ENCODE data around the gene MMP21. TPM values are rescaled to one million over a fixed set of nuclear protein-coding genes. Genes with fewer than 3 reads are reported as not detected.
A peak's percentile ranks its signal among the peaks of the same experiment; 100 is the strongest.

Gene MMP21
- total and polyA plus RNA-seq, 10 of the 15 experiments (the other 5 are each of a cell fraction or from before 2014, with no cell fraction given), result 0.08 to 0.24 TPM; not detected in 8

- SMC1A ChIA-PET (ENCODE audit: uncharacterized antibody, unreplicated experiment), result interaction anchor here (0.6 to 3.2 kb wide), 4 partner anchors 38 to 186 kb away, joined by 3 to 15 read pairs (median 3); partner anchors contain the start of genes BCCIP and UROS
- H3K79me2 ChIP-seq (ENCODE audit: control insufficient read depth, insufficient read depth, low read length), result no peaks in the 10 kb centered on the region
- RAD21 ChIA-PET (ENCODE audit: unreplicated experiment), result interaction anchor here (3.0 kb wide), 1 partner anchor 37 kb away, joined by 10 read pairs; no protein-coding TSS in a partner anchor
- ATAC-seq (no peak; the same call in 2 of the 3 replicates), FAIRE-seq (no peak), DNase-seq (ENCODE audit: low read depth, low spot score) (no peak)
- POLR2A ChIA-PET, result no interaction called here
- 0 out of 2 replicates have a peak overlapping the region, but pooled peaks have one; percentile 13 for H3K9ac ChIP-seq (ENCODE audit: control insufficient read depth, insufficient read depth, low read length)
- TF ChIP-seq IKZF2 (IDR thresholded peaks at IDR 0.05), result no peak
- no peaks in the 10 kb centered on the region for H3K9me3 ChIP-seq (replicated peaks; ENCODE audit: control insufficient read depth, insufficient read depth, low read length)
- CTCF ChIA-PET, result interaction anchor here (1.2 to 1.8 kb wide), 3 partner anchors 12 to 84 kb away, joined by 3 to 5 read pairs (median 3); no protein-coding TSS in a partner anchor
- H4K20me1 ChIP-seq (ENCODE audit: control insufficient read depth, insufficient read depth), result no peaks in the 10 kb centered on the region
- H2AFZ ChIP-seq (ENCODE audit: control insufficient read depth, low read depth, low read length), result peak overlapping the region; percentile 61
- intact Hi-C loops (cut with micrococcal nuclease; ENCODE audit: unreplicated experiment) (loop anchor here (5.0 kb wide), 1 partner anchor 39 kb away; the partner anchor contains the start of genes BCCIP and UROS), in situ Hi-C loops (cut with MboI) (no loop called here)
- peak overlapping the region; percentile 48; the same call in 1 of the 2 replicates for H3K27ac ChIP-seq (ENCODE audit: control insufficient read depth, insufficient read depth)
- no peaks in the 10 kb centered on the region for H3K27me3 ChIP-seq (replicated peaks in 1 of 2; ENCODE audit: control insufficient read depth in 2 of 2, insufficient read depth in 2 of 2, low read length in 1 of 2)
- BruUV-seq (replicated peaks), result no TSS peak
- no peak overlapping the region for H3K4me3 ChIP-seq
- peak overlapping the region; percentile 59 for H3K4me2 ChIP-seq (ENCODE audit: control insufficient read depth, insufficient read depth)
- 80% methylated on average over 7 of the region's 7 CpGs for WGBS (ENCODE audit: insufficient coverage, insufficient replicate concordance, low lambda C conversion rate, missing lambda C conversion rate)
- peaks cover 10% of the 10 kb centered on the region for H3K4me1 ChIP-seq (ENCODE audit: control insufficient read depth, insufficient read depth, low read length)
- no peaks in the 10 kb centered on the region; a peak in 1 of 4 replicates for H3K36me3 ChIP-seq (ENCODE audit: control insufficient read depth in 2 of 2, insufficient read depth in 2 of 2, low read length in 1 of 2)
These were observed 7.8 kb upstream of the MMP21 start for GRCh38 chr10:125783408-125783807.

- WGBS (ENCODE audit: insufficient coverage, insufficient replicate concordance, low lambda C conversion rate, missing lambda C conversion rate), result 86% methylated on average over 11 of the region's 11 CpGs
- SMC1A ChIA-PET (ENCODE audit: uncharacterized antibody, unreplicated experiment), result no interaction called here
- no peak overlapping the region for H2AFZ ChIP-seq (ENCODE audit: control insufficient read depth, low read depth, low read length)
- ATAC-seq (no peak), DNase-seq (ENCODE audit: low read depth, low spot score) (no peak), FAIRE-seq (no peak)
- intact Hi-C loops (cut with micrococcal nuclease; ENCODE audit: unreplicated experiment) (loop anchor here (5.0 kb wide), 1 partner anchor 40 kb away; the partner anchor contains the start of genes BCCIP and UROS), in situ Hi-C loops (cut with MboI) (no loop called here)
- H4K20me1 ChIP-seq (ENCODE audit: control insufficient read depth, insufficient read depth), result no peaks in the 10 kb centered on the region
- no peak overlapping the region for H3K4me2 ChIP-seq (ENCODE audit: control insufficient read depth, insufficient read depth)
- POLR2A ChIA-PET, result no interaction called here
- no TSS peak for BruUV-seq (replicated peaks)
- H3K4me3 ChIP-seq, result no peak overlapping the region
- no peak overlapping the region for H3K27ac ChIP-seq (ENCODE audit: control insufficient read depth, insufficient read depth)
- H3K9me3 ChIP-seq (replicated peaks; ENCODE audit: control insufficient read depth, insufficient read depth, low read length), result no peaks in the 10 kb centered on the region
- H3K36me3 ChIP-seq (ENCODE audit: control insufficient read depth in 2 of 2, insufficient read depth in 2 of 2, low read length in 1 of 2), result no peaks in the 10 kb centered on the region
- no peaks in the 10 kb centered on the region for H3K27me3 ChIP-seq (replicated peaks in 1 of 2; ENCODE audit: control insufficient read depth in 2 of 2, insufficient read depth in 2 of 2, low read length in 1 of 2)
- H3K79me2 ChIP-seq (ENCODE audit: control insufficient read depth, insufficient read depth, low read length), result no peaks in the 10 kb centered on the region
- no peak for TF ChIP-seq HDAC6 (IDR thresholded peaks at IDR 0.05; ENCODE audit: unreplicated experiment)
- no peak for TF ChIP-seq ZNF274 (IDR thresholded peaks at IDR 0.05; ENCODE audit: insufficient read depth, insufficient read length)
- no peak for TF ChIP-seq JUND (IDR thresholded peaks at IDR 0.05; ENCODE audit: low read depth, low read length)
- no peak for TF ChIP-seq ZNF622 (IDR thresholded peaks at IDR 0.05)
- no peak for TF ChIP-seq RBBP5 (conservative IDR thresholded peaks at IDR 0.05)
- no peak for TF ChIP-seq TCF3 (IDR thresholded peaks at IDR 0.05; ENCODE audit: borderline replicate concordance, insufficient read depth, low read depth, low read length)
- no peak for TF ChIP-seq GATAD2B (conservative IDR thresholded peaks at IDR 0.05; ENCODE audit: low read depth)
- TF ChIP-seq E2F4 (IDR thresholded peaks at IDR 0.05; ENCODE audit: low read depth, low read length), result no peak
- no peak for TF ChIP-seq TARDBP (IDR thresholded peaks at IDR 0.05; ENCODE audit: borderline replicate concordance)
- no peak for TF ChIP-seq NR2C1 (IDR thresholded peaks at IDR 0.05)
- no peak for TF ChIP-seq SMC3 (IDR thresholded peaks at IDR 0.05; ENCODE audit: borderline replicate concordance, low read length)
- no peak for TF ChIP-seq ZNF217 (IDR thresholded peaks at IDR 0.05)
- TF ChIP-seq FOS (IDR thresholded peaks at IDR 0.05; ENCODE audit: borderline replicate concordance, extremely low read depth, insufficient read length), result no peak
- TF ChIP-seq KAT2A (conservative IDR thresholded peaks at IDR 0.05; ENCODE audit: control insufficient read depth, low read depth, low read length), result no peak
- TF ChIP-seq POLR2A (IDR thresholded peaks at IDR 0.05; ENCODE audit: low read depth, low read length), result no peak
- CTCF ChIA-PET, result interaction anchor here (1.0 to 1.8 kb wide), 4 partner anchors 11 to 735 kb away, joined by 3 to 5 read pairs (median 3); no protein-coding TSS in a partner anchor
- RAD21 ChIA-PET (ENCODE audit: unreplicated experiment), result no interaction called here
- peaks cover 10% of the 10 kb centered on the region for H3K4me1 ChIP-seq (ENCODE audit: control insufficient read depth, insufficient read depth, low read length)
- H3K9ac ChIP-seq (ENCODE audit: control insufficient read depth, insufficient read depth, low read length), result no peak overlapping the region
These were observed 7.0 kb upstream of the MMP21 start for GRCh38 chr10:125782616-125783015.
